Left ventricle myocardium inferior (tissue), 1 donor: ENCODE data around the gene GRXCR2. TPM values are rescaled to one million over a fixed set of nuclear protein-coding genes. Genes with fewer than 3 reads are reported as not detected.
A peak's percentile ranks its signal among the peaks of the same experiment; 100 is the strongest.

Experiments used
- DNase-seq: peaks from one replicate; pipeline ENCODE4 v3.0.0-alpha.2; 2020
- H3K27ac ChIP-seq: fragments of 200-600 bp; replicated peaks from 2 replicates; pipeline ENCODE4 v1.8.0; 2021
- H3K27me3 ChIP-seq: fragments of 200-600 bp; 2 replicates; pipeline ENCODE4 v1.8.0; 2021; ENCODE audit warnings: low read depth
- H3K36me3 ChIP-seq: fragments of 200-600 bp; 2 replicates; pipeline ENCODE4 v1.8.0; 2021
- H3K4me1 ChIP-seq: fragments of 200-600 bp; 2 replicates; pipeline ENCODE4 v1.8.0; 2021
- H3K4me3 ChIP-seq: fragments of 200-600 bp; 2 replicates; pipeline ENCODE4 v1.8.0; 2021; ENCODE audit warnings: mild to moderate bottlenecking, moderate library complexity
- H3K9me3 ChIP-seq: fragments of 200-600 bp; replicated peaks from 2 replicates; pipeline ENCODE4 v1.8.0; 2021
- CTCF ChIP-seq: fragments of 200-600 bp; IDR thresholded peaks from 2 replicates; pipeline ENCODE4 v1.8.0; 2021; ENCODE audit warnings: antibody characterized with exemption, mild to moderate bottlenecking, borderline replicate concordance
- intact Hi-C: fragments of 100-400 bp; cut with micrococcal nuclease; formaldehyde crosslinking; loops from one replicate; pipeline ENCODE4 v1.11.0; 2022
- total RNA-seq: library from RNA; stranded (reverse); fragmentation: NEBNext Ultra II Directional; extraction: Animal tissue kit (Norgen Biotek cat#: 25700); gene quantifications from one replicate; pipeline ENCODE4 v1.2.1, GENCODE V29; 2021
- donor health status: DM: no; HTN: yes; CAD: no; lungs with severe emphysema.

GRXCR2 gene
- total RNA-seq, 1 donor from 2014 or later: 1.1 TPM

GRCh38 chr5:145856285-145856818, 16.5 kb downstream of the GRXCR2 start:
- H3K27me3 ChIP-seq: no peaks in the 10 kb centered on the region
- intact Hi-C loops: no loop called here
- no peaks in the 10 kb centered on the region for H3K36me3 ChIP-seq
- peak; percentile 30 for DNase-seq
- no peaks in the 10 kb centered on the region for H3K9me3 ChIP-seq
- peak overlapping the region; percentile 20 for H3K27ac ChIP-seq
- peak overlapping the region; percentile 60 for H3K4me3 ChIP-seq
- peak; percentile 50 for TF ChIP-seq CTCF
- peaks cover 19% of the 10 kb centered on the region for H3K4me1 ChIP-seq

- H3K4me1 ChIP-seq: peaks cover 19% of the 10 kb centered on the region
- peak overlapping the region; percentile 20 for H3K27ac ChIP-seq
- no peak for DNase-seq
- intact Hi-C loops: no loop called here
- H3K4me3 ChIP-seq: peak overlapping the region; percentile 60
- H3K36me3 ChIP-seq: no peaks in the 10 kb centered on the region
- H3K27me3 ChIP-seq: no peaks in the 10 kb centered on the region
- TF ChIP-seq CTCF: no peak
- H3K9me3 ChIP-seq: no peaks in the 10 kb centered on the region
These were observed 17.0 kb downstream of the GRXCR2 start for GRCh38 chr5:145855763-145856267.

GRCh38 chr5:145854651-145855258, 18.1 kb downstream of the GRXCR2 start:
- Histone ChIP-seq H3K27ac (no peak overlapping the region), H3K9me3 (no peaks in the 10 kb centered on the region), H3K4me3 (no peak overlapping the region), H3K27me3 (no peaks in the 10 kb centered on the region), H3K4me1 (peaks cover 19% of the 10 kb centered on the region), H3K36me3 (no peaks in the 10 kb centered on the region)
- TF ChIP-seq CTCF: no peak
- DNase-seq: no peak
- intact Hi-C loops: no loop called here

- intact Hi-C loops: no loop called here
- DNase-seq: no peak
- Histone ChIP-seq H3K27me3 (no peaks in the 10 kb centered on the region), H3K4me3 (no peak overlapping the region), H3K9me3 (no peaks in the 10 kb centered on the region), H3K36me3 (no peaks in the 10 kb centered on the region), H3K27ac (no peak overlapping the region), H3K4me1 (peaks cover 13% of the 10 kb centered on the region)
- no peak for TF ChIP-seq CTCF
These were observed 18.9 kb downstream of the GRXCR2 start for GRCh38 chr5:145853781-145854376.

GRCh38 chr5:145852990-145853389, 19.8 kb downstream of the GRXCR2 start:
- Histone ChIP-seq H3K4me3 (no peak overlapping the region), H3K9me3 (no peaks in the 10 kb centered on the region), H3K4me1 (peaks cover 13% of the 10 kb centered on the region), H3K36me3 (no peaks in the 10 kb centered on the region), H3K27ac (no peak overlapping the region), H3K27me3 (no peaks in the 10 kb centered on the region)
- DNase-seq: no peak
- no peak for TF ChIP-seq CTCF
- intact Hi-C loops: no loop called here
